Activated CD8-positive, alpha-beta memory T cell treated with anti-CD3 and anti-CD28 coated beads, Interleukin-2, amount 50 U/mL, for 24 hours (primary cell): ENCODE results near the gene CD247.

Source experiments
- DNase-seq: peaks from one replicate; pipeline ENCODE4 v3.0.0-alpha.2; 2020; ENCODE audit errors: extremely low read depth

CD247 gene

GRCh38 chr1:167542109-167543032 lies 24.0 kb upstream of the CD247 start:
- no peak for DNase-seq

GRCh38 chr1:167541610-167542009 lies 23.3 kb upstream of the CD247 start:
- no peak for DNase-seq

- no peak for DNase-seq
Measured at GRCh38 chr1:167541003-167541402, 22.7 kb upstream of the CD247 start.

GRCh38 chr1:167538657-167539056 lies 20.3 kb upstream of the CD247 start:
- DNase-seq: no peak

- no peak for DNase-seq
Measured at GRCh38 chr1:167533851-167534300, 15.5 kb upstream of the CD247 start.

- DNase-seq: no peak
Measured at GRCh38 chr1:167532964-167533824, 14.9 kb upstream of the CD247 start.

- no peak for DNase-seq
Measured at GRCh38 chr1:167532375-167532774, 14.0 kb upstream of the CD247 start.

- DNase-seq: no peak
Measured at GRCh38 chr1:167529829-167530474, 11.6 kb upstream of the CD247 start.

GRCh38 chr1:167528057-167528728 lies 9.9 kb upstream of the CD247 start:
- DNase-seq: no peak

GRCh38 chr1:167526667-167527383 lies 8.5 kb upstream of the CD247 start:
- DNase-seq: no peak

GRCh38 chr1:167524651-167525050 lies 6.3 kb upstream of the CD247 start:
- DNase-seq: no peak

- no peak for DNase-seq
Measured at GRCh38 chr1:167522246-167522645, 3.9 kb upstream of the CD247 start.

- no peak for DNase-seq
Measured at GRCh38 chr1:167520711-167521206, 2.4 kb upstream of the CD247 start.

GRCh38 chr1:167517535-167518330 lies 596 bp downstream of the CD247 start:
- DNase-seq: peak; percentile 76

GRCh38 chr1:167516404-167517388 lies 1.6 kb downstream of the CD247 start:
- DNase-seq: no peak

- DNase-seq: no peak
Measured at GRCh38 chr1:167515893-167516321, 2.4 kb downstream of the CD247 start.

- no peak for DNase-seq
Measured at GRCh38 chr1:167515461-167515860, 2.9 kb downstream of the CD247 start.

GRCh38 chr1:167514288-167514687 lies 4.0 kb downstream of the CD247 start:
- no peak for DNase-seq
